ENCODE measurements around the gene HIBCH. TPM values are rescaled to one million over a fixed set of nuclear protein-coding genes. Genes with fewer than 3 reads are reported as not detected.
A peak's percentile ranks its signal among the peaks of the same experiment; 100 is the strongest.

HIBCH gene
- total RNA-seq, 2 experiments from 2014 or later: 15.6 to 29.7 TPM

DNA sequence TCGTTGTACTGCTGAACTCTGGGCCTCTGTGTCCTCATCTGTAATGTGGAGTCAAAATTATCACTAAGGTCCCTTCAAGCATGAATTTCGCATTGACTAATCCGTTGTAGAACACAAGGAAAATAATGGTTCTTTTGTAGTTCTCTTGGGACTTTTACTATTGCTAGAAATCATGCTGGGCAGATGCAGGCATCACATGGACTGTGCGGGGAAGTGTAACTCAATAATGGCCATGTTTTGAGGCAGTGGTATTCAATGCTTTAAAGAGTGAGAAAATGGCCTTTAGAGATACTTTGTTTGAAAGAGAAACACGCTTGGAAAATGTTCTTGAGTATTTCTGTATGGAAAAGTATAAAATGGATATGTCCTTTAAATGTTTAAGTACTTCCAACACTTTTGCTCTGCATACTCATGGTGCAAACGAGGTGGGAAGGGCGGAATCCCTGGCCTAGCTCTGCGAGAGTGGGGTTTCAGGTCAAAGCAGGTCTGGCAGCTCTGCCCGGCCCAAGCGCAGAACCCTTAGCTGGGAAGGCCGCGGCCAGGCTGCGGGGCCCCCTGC is 139.8 kb downstream of the HIBCH start:
- CTCF ChIA-PET (ENCODE audit: unreplicated experiment): interaction anchor here (1.3 to 1.7 kb wide), 2 partner anchors 89 to 139 kb away, joined by 3 to 4 read pairs; no protein-coding TSS in a partner anchor
- TF ChIP-seq, protein P1, sequence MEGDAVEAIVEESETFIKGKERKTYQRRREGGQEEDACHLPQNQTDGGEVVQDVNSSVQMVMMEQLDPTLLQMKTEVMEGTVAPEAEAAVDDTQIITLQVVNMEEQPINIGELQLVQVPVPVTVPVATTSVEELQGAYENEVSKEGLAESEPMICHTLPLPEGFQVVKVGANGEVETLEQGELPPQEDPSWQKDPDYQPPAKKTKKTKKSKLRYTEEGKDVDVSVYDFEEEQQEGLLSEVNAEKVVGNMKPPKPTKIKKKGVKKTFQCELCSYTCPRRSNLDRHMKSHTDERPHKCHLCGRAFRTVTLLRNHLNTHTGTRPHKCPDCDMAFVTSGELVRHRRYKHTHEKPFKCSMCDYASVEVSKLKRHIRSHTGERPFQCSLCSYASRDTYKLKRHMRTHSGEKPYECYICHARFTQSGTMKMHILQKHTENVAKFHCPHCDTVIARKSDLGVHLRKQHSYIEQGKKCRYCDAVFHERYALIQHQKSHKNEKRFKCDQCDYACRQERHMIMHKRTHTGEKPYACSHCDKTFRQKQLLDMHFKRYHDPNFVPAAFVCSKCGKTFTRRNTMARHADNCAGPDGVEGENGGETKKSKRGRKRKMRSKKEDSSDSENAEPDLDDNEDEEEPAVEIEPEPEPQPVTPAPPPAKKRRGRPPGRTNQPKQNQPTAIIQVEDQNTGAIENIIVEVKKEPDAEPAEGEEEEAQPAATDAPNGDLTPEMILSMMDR (conservative IDR thresholded peaks at IDR 0.05; ENCODE audit: low read length): no peak
- no peak for TF ChIP-seq EZH2phosphoT487 (IDR thresholded peaks at IDR 0.05; ENCODE audit: borderline replicate concordance, low read depth, low read length)
- no TSS peak for BruUV-seq (replicated peaks)
- peak overlapping the region; percentile 41; the same call in 1 of the 2 replicates for H2AFZ ChIP-seq (ENCODE audit: low read length)
- no peaks in the 10 kb centered on the region for H3K36me3 ChIP-seq (ENCODE audit: insufficient read depth, low read length)
- H3K27ac ChIP-seq (ENCODE audit: low read depth, low read length, poor library complexity, severe bottlenecking): no peak overlapping the region
- H3K9me2 ChIP-seq (ENCODE audit: insufficient read depth, low read length): no peaks in the 10 kb centered on the region
- H3K4me3 ChIP-seq (ENCODE audit: low read depth, low read length, poor library complexity, severe bottlenecking): peak overlapping the region; percentile 56
- H3K9me3 ChIP-seq (ENCODE audit: low read length): no peaks in the 10 kb centered on the region
- H4K20me1 ChIP-seq (ENCODE audit: insufficient read depth, low read length): no peaks in the 10 kb centered on the region
- intact Hi-C loops (cut with micrococcal nuclease; ENCODE audit: unreplicated experiment): loop anchor here (2.0 kb wide), 2 partner anchors 91 to 139 kb away; partner anchors contain the start of gene HIBCH
- no peaks in the 10 kb centered on the region for H3K79me2 ChIP-seq (ENCODE audit: insufficient read depth, low read depth, low read length)
- DNase-seq (ENCODE audit: low spot score): no peak
- POLR2A ChIA-PET: interaction anchor here (0.8 to 2.4 kb wide), 4 partner anchors 9 to 27 kb away, joined by 3 to 13 read pairs (median 4); no protein-coding TSS in a partner anchor
- peak overlapping the region; percentile 60; the same call in 1 of the 2 replicates for H3K4me2 ChIP-seq (ENCODE audit: low read length)
- H3K4me1 ChIP-seq (ENCODE audit: insufficient read depth, low read length, poor library complexity, severe bottlenecking): peaks cover 9% of the 10 kb centered on the region

DNA sequence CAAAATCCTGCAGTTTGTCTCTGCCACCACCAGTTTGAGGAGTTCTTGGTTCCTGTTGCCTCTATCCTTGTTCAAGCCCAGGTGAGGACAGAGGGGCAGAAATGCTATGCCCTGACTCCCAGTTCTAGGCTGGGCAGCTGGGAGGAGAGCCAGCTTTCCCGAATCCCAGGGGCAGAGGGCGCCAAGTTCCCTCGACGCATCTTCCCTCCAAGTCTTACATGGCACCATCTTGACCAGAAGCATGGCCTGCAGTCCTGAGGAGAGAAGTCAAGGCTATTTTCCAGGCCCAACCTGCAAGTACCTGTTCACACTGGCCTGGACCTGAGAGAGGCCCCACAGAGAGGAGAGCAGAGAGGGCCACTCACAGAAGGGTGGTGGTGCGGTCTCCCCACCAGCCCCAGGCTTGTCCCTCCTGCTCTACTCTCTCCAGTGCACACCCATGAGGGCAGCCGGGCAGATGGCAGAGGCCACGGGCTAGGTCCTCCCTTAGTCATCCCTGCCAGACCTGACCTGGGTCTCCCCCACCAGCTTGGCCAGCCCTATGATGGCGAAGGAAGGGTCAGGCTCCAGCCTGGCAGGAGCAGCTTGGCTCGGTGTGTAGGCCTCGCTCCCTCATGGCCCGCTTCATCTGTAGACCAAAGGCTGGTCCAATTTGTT is 141.4 kb downstream of the HIBCH start:
- ChIA-PET CTCF (ENCODE audit: unreplicated experiment) (no interaction called here), POLR2A (interaction anchor here (1.1 kb wide), 1 partner anchor 516 kb away, joined by 3 read pairs; no protein-coding TSS in a partner anchor)

More for the DNA sequence above, 141.4 kb downstream of the HIBCH start:
- no peak for TF ChIP-seq EZH2phosphoT487 (IDR thresholded peaks at IDR 0.05; ENCODE audit: borderline replicate concordance, low read depth, low read length)
- TF ChIP-seq, protein P1 (conservative IDR thresholded peaks at IDR 0.05; ENCODE audit: low read length): no peak
- H3K9me3 ChIP-seq (ENCODE audit: low read length): no peaks in the 10 kb centered on the region
- H3K4me3 ChIP-seq (ENCODE audit: low read depth, low read length, poor library complexity, severe bottlenecking): no peak overlapping the region
- no peaks in the 10 kb centered on the region for H3K9me2 ChIP-seq (ENCODE audit: insufficient read depth, low read length)
- no peak for DNase-seq (ENCODE audit: low spot score)
- H3K27ac ChIP-seq (ENCODE audit: low read depth, low read length, poor library complexity, severe bottlenecking): no peak overlapping the region
- no peaks in the 10 kb centered on the region for H3K79me2 ChIP-seq (ENCODE audit: insufficient read depth, low read depth, low read length)
- no TSS peak for BruUV-seq (replicated peaks)
- no peaks in the 10 kb centered on the region for H3K36me3 ChIP-seq (ENCODE audit: insufficient read depth, low read length)
- H3K4me2 ChIP-seq (ENCODE audit: low read length): no peak overlapping the region
- H2AFZ ChIP-seq (ENCODE audit: low read length): no peak overlapping the region
- peaks cover 9% of the 10 kb centered on the region for H3K4me1 ChIP-seq (ENCODE audit: insufficient read depth, low read length, poor library complexity, severe bottlenecking)
- intact Hi-C loops (cut with micrococcal nuclease; ENCODE audit: unreplicated experiment): no loop called here
- no peaks in the 10 kb centered on the region for H4K20me1 ChIP-seq (ENCODE audit: insufficient read depth, low read length)
